Left lung (tissue), 10 donors: ENCODE measurements around the gene TMEM11. TPM values are rescaled to one million over a fixed set of nuclear protein-coding genes. Genes with fewer than 3 reads are reported as not detected.

Experiments used
- ATAC-seq: fragments of 200-7000 bp; cut with Tn5 transposase; one replicate; pipeline ENCODE4 v1.9.1; 2020; ENCODE audit warnings: moderate library complexity
- DNase-seq, 4 donors: peaks; one replicate each; pipeline ENCODE4 v3.0.0-alpha.2; 2013 to 2020
- H3K27ac ChIP-seq, 2 donors: fragments of 200-600 bp; sonication (generic) in 1 of 2; one replicate each; pipeline versions ENCODE4 v1.5.0 to v1.8.0; 2020 to 2021
- H3K27me3 ChIP-seq, 2 donors: fragments of 200-600 bp; sonication (generic) in 1 of 2; one replicate each; pipeline versions ENCODE4 v1.5.0 to v1.8.0; 2020 to 2021
- H3K36me3 ChIP-seq, 2 donors: fragments of 200-600 bp; sonication (generic) in 1 of 2; one replicate each; pipeline versions ENCODE4 v1.5.0 to v1.8.0; 2020 to 2021
- H3K4me1 ChIP-seq, 2 donors: fragments of 200-600 bp; one replicate each; pipeline ENCODE4 v1.8.0; 2021
- H3K4me3 ChIP-seq, 2 donors: fragments of 200-600 bp; sonication (generic) in 1 of 2; one replicate each; pipeline versions ENCODE4 v1.5.0 to v1.8.0; 2020 to 2021; ENCODE audit warnings: mild to moderate bottlenecking in 1 of 2
- H3K9me3 ChIP-seq, 2 donors: fragments of 200-600 bp; sonication (generic) in 1 of 2; one replicate each; pipeline versions ENCODE4 v1.5.0 to v1.8.0; 2020 to 2021
- intact Hi-C, 2 donors: fragments of 100-400 bp; cut with DNase I; formaldehyde crosslinking; loops; one replicate each; pipeline versions ENCODE4 v1.11.2 to v1.14.2; 2022
- polyA plus RNA-seq, 6 donors: library from polyadenylated mRNA; unstranded; fragments of 120-200 nt; gene quantifications; one replicate each; pipeline ENCODE4 v1.2.1, GENCODE V29; 2013; ENCODE audit not compliant: insufficient read length in 6 of 6
- total RNA-seq, 2 donors: library from RNA; stranded (reverse); fragmentation: NEBNext Ultra II Directional; extraction: Animal tissue kit (Norgen Biotek cat#: 25700); gene quantifications; one replicate each; pipeline ENCODE4 v1.2.1, GENCODE V29; 2021
- TF ChIP-seq, protein P1 (sequence below), 2 donors: fragments of 200-600 bp; sonication (generic) in 1 of 2; IDR thresholded peaks; one replicate each; pipeline versions ENCODE4 v1.5.0 to v1.8.0; 2021; ENCODE audit warnings: antibody characterized with exemption in 2 of 2
- donor health status: DM: no; HTN: yes; CAD: no.
- donor health status: DM: no; HTN: no; CAD: no.

TMEM11 gene
- total and polyA plus RNA-seq, 8 donors: 17.1 to 25.1 (median 19.5) TPM

- no peak overlapping the region for H3K27ac ChIP-seq
- TF ChIP-seq, protein P1, sequence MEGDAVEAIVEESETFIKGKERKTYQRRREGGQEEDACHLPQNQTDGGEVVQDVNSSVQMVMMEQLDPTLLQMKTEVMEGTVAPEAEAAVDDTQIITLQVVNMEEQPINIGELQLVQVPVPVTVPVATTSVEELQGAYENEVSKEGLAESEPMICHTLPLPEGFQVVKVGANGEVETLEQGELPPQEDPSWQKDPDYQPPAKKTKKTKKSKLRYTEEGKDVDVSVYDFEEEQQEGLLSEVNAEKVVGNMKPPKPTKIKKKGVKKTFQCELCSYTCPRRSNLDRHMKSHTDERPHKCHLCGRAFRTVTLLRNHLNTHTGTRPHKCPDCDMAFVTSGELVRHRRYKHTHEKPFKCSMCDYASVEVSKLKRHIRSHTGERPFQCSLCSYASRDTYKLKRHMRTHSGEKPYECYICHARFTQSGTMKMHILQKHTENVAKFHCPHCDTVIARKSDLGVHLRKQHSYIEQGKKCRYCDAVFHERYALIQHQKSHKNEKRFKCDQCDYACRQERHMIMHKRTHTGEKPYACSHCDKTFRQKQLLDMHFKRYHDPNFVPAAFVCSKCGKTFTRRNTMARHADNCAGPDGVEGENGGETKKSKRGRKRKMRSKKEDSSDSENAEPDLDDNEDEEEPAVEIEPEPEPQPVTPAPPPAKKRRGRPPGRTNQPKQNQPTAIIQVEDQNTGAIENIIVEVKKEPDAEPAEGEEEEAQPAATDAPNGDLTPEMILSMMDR (IDR thresholded peaks at IDR 0.05): peak in 1 of 2 donors; percentile 41
- no peak overlapping the region for H3K4me3 ChIP-seq
- peaks cover 0 to 34% of the 10 kb centered on the region in 2 donors for H3K36me3 ChIP-seq
- intact Hi-C loops: no loop called here
- peak; percentile 41 for ATAC-seq
- no peaks in the 10 kb centered on the region for H3K4me1 ChIP-seq
- DNase-seq: no peak
- no peaks in the 10 kb centered on the region for H3K9me3 ChIP-seq
- no peaks in the 10 kb centered on the region for H3K27me3 ChIP-seq
Measured at GRCh38 chr17:21239680-21240368, 25.9 kb upstream of the TMEM11 start.

DNA sequence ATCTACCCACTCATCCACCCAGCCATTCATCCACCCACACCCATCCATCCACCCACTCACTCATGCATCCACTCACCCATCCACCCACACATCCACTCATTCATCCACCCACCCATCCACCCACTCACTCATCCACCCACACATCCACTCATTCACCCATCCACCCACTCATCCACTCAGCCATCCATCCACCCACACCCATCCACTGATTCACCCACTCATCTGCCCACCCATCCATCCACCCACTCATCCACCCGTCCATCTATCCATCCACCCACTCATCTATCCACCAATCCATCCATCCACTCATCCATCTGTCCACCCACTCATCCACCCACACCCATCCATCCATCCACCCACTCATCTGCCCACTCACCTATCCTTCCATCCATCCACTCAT, 22.0 kb upstream of the TMEM11 start:
- ATAC-seq (no peak), DNase-seq (no peak)
- TF ChIP-seq, protein P1 (IDR thresholded peaks at IDR 0.05): no peak
- no peak overlapping the region for H3K4me3 ChIP-seq
- H3K4me1 ChIP-seq: no peaks in the 10 kb centered on the region
- intact Hi-C loops: no loop called here
- no peak overlapping the region for H3K27ac ChIP-seq
- peaks cover 0 to 4% of the 10 kb centered on the region in 2 donors for H3K36me3 ChIP-seq
- H3K27me3 ChIP-seq: no peaks in the 10 kb centered on the region
- no peaks in the 10 kb centered on the region for H3K9me3 ChIP-seq

DNA sequence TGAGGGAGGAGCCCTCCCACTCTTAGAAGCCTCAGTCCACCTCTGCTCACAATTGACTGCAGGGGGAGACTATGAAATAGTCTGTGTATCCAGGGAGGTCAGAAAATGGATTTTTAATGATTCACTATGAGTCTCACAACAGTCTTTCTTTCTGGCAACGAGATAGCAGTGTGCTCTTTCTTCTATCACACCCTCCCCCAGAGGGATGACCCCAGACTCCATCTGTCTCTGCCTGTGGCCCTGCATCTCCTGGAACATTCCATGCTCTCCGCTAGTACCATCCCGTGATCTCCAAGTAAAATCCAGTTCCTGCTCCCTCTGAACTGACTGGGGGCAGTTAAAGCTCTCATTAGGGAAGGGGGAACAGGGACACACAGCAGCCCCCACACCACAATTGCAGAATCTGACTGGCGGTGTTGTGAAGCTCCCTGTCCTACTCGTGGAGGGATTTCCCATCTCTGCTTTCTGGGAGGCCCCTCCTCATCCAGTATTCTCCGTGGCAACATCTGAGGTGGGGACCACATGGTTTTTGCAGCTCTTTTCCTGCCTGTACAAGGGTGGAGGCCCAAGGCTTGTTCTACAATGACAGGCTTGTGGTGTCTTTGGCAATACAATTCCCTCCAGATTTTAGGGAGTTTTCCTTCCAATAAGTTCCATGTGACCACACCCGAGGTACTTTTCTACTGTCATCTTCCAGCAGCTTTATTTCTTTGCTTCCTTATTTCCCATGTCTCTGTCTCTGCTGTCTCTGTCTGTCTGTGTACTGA, 19.8 kb upstream of the TMEM11 start:
- H3K27ac ChIP-seq: no peak overlapping the region
- H3K36me3 ChIP-seq: no peaks in the 10 kb centered on the region
- H3K4me3 ChIP-seq: no peak overlapping the region
- TF ChIP-seq, protein P1 (IDR thresholded peaks at IDR 0.05): no peak
- no peak for ATAC-seq
- H3K4me1 ChIP-seq: no peaks in the 10 kb centered on the region
- intact Hi-C loops: no loop called here
- no peak for DNase-seq
- H3K27me3 ChIP-seq: no peaks in the 10 kb centered on the region
- no peaks in the 10 kb centered on the region for H3K9me3 ChIP-seq

DNA sequence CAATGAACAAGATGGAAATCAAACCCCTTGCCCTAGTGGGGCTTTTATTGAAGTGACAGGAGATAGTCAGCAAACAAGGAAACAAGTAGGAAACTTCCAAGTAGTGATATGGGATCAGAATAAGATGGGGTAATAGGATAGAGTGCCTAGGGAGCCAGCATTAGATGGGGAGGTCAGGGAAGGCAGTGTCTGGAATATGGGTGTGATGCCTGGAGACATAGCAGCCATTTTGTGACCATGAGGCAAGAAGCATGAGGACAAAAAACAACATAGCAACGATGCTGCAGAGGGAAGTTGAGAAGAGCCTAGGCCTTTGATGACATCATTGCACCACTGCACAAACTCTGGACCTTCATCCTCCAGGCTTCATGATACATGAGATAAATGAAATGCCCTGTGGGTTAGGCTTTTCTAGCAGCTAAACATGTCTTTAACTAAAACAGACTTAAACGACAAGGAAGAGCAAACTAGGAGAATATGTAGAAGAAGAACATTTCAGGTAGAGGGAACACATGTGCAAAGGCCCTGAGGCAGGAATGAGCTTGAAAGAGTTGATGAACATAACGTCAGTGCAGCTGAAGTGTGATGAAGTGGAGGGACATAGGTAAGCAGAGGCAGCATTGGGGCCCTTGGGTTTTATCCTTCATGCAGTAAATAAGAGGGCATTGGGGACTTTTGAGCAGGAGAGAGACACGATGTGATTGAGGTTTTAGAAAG, 18.2 kb upstream of the TMEM11 start:
- no peaks in the 10 kb centered on the region for H3K36me3 ChIP-seq
- ATAC-seq: no peak
- H3K4me3 ChIP-seq: no peak overlapping the region
- no peaks in the 10 kb centered on the region for H3K27me3 ChIP-seq
- TF ChIP-seq, protein P1 (IDR thresholded peaks at IDR 0.05): no peak
- DNase-seq: no peak
- H3K27ac ChIP-seq: no peak overlapping the region
- no peaks in the 10 kb centered on the region for H3K4me1 ChIP-seq
- intact Hi-C loops: no loop called here
- H3K9me3 ChIP-seq: no peaks in the 10 kb centered on the region

GRCh38 chr17:21231533-21231932, 17.6 kb upstream of the TMEM11 start:
- Histone ChIP-seq H3K36me3 (no peaks in the 10 kb centered on the region), H3K4me1 (no peaks in the 10 kb centered on the region), H3K9me3 (no peaks in the 10 kb centered on the region), H3K4me3 (no peak overlapping the region), H3K27ac (no peak overlapping the region), H3K27me3 (no peaks in the 10 kb centered on the region)
- TF ChIP-seq, protein P1 (IDR thresholded peaks at IDR 0.05): no peak
- DNase-seq: no peak
- intact Hi-C loops: no loop called here
- ATAC-seq: no peak
